NOMO-1 treated with DMSO at 0.1 percent for 48 hours (cell line): ENCODE results near the gene IMMP1L.
"Not testable (repeated sequence)": the region's sequence is repeated elsewhere in the genome, so short reads cannot be mapped to it uniquely, and the experiment has no call there.

Experiments
- DNase-seq: peaks from one replicate; lab custom pipeline; 2025; ENCODE audit not compliant: unreplicated experiment; lab: John Stamatoyannopoulos, UW

The IMMP1L gene, protein sequence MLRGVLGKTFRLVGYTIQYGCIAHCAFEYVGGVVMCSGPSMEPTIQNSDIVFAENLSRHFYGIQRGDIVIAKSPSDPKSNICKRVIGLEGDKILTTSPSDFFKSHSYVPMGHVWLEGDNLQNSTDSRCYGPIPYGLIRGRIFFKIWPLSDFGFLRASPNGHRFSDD

GRCh38 chr11:31509429-31510345, at the start of gene IMMP1L, which contains the start of gene ELP4:
Gene IMMP1L, minus strand, starts transcription at chr11:31509622. Its CDS starts 46,346 bp downstream, at chr11:31463276.
Gene ELP4, plus strand, starts transcription at chr11:31509767. Its CDS starts 18 bp downstream, at chr11:31509785.
- DNase-seq: peak; percentile 94

DNA sequence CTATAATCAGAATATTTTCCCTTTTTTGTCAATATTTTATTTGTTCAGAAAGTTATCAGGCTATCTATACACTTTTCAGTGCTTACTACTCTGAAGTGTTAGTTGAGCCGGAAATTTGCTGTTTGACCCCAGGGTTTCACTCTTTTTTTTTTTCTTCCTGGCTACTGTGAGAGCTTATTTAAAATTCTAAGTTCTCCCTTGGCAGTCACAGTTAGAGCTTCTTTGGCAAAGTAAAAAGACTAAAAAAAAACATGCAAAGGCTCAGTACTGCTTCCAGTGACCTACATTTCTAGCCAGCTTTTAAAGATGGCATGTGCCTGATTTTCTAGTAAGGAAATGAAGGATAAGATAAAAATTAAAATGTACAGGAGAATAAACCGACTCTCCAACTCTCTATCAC, 48.6 kb upstream of the IMMP1L start:
- DNase-seq: no peak

DNA sequence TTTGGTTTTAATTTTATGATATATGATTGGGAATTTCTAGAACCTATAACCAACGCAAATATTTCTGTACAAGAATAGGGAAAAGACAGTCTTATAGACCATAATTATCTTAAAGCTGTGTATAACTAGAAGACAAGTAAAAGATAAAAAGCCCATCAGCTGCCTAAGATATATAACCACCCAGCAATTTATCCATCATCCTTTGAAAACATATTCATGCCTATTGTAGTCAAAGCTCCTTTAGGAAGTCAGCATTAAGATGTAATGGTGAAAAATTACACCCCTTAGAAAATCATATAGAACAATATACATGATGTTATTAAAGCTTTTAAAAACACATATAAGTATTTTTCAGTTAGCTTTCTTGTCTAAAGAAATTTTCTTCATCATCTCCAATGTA, 46.5 kb upstream of the IMMP1L start:
- no peak for DNase-seq

GRCh38 chr11:31542862-31543261, 33.4 kb upstream of the IMMP1L start:
- no peak for DNase-seq

- no peak for DNase-seq
Measured at GRCh38 chr11:31535479-31535878, 26.1 kb upstream of the IMMP1L start.

DNA sequence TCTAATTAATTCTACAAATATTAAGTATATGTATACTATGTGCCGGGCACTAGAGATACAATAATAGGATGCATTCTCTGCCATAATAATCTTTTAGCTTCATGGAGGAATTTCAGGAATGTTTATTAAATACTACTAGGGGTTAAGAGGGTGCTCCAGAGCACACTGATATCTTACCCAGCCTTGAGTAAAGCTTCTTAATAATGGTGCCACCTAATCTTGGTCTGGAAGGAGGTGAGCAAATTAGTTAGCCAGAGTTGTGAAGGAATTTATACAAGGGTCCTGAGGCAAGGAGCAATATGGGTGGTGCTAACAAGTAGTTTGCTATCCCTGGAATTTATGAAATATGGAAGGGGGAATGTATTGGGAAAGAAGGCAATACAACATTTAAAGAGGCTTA, 21.9 kb upstream of the IMMP1L start:
- no peak for DNase-seq

- DNase-seq: no peak
Measured at GRCh38 chr11:31529701-31530100, 20.3 kb upstream of the IMMP1L start.

GRCh38 chr11:31529189-31529588, 19.8 kb upstream of the IMMP1L start:
- DNase-seq: no peak

DNA sequence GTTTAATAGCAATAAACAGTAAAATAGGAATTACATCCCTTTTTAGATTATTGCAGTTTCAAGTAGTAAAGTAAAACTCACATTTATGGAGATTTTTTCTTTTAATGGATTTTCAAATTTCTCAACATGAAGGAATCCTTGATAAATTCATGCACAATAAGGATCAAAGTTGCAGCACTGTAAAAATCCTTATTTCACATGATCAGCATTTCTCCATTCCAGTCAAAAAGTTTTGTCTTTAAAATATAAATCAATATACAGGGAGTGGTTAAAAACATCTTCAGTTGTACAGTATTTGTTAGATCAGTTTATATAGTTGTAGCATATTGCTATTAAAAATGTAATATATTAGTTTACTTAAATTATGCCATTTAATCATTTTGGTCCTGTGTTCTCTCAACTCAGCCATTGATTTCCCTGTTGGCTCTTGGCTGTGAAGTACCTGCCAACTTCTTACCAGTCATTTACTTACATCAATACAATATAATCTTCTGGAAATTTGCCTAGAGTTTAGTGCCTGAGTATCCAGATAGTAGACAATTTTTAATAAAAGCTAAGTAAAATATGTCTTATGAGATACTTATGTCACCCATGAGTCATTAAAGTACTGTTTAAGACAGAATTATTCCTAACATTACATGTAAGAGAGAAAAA, 12.2 kb upstream of the IMMP1L start:
- no peak for DNase-seq

GRCh38 chr11:31512117-31512516, 2.7 kb upstream of the IMMP1L start:
- DNase-seq: no peak

DNA sequence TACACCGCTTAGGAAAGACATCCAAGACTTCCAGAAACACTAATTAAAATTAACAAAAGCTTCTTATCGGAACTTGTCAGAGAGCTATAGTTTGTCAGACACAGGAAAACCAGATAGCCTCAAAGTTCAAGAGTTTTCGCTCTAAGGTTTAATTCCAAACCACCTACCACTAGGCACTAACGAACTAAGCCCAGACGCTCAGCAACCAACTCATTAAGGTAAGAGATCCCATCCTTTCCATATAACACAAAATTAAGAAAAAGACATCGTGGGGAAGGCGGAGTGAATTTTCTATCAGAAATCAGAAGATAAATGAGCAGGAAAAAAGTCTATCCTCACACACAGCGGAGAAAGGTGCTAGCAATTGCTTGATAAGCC, 382 bp downstream of the IMMP1L start:
- DNase-seq: peak; percentile 21

DNA sequence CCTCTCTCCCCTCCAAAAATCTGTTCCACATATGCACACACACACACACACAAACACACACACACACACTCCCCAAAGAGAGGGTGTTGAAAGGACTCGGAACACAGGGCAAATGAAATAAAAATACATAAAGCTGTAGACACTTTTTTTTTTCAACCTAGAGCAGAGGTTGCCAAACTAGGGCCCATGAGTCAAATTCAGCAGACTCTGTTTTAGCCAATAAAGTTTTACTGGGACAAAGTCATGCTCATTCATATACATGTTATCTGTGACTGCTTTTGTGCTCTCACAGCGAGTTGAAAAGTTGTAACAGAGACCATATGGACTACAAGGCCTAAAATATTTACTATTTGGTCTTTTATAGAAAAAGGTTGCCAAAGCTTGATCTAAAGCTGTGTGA, 8.9 kb downstream of the IMMP1L start:
- no peak for DNase-seq

DNA sequence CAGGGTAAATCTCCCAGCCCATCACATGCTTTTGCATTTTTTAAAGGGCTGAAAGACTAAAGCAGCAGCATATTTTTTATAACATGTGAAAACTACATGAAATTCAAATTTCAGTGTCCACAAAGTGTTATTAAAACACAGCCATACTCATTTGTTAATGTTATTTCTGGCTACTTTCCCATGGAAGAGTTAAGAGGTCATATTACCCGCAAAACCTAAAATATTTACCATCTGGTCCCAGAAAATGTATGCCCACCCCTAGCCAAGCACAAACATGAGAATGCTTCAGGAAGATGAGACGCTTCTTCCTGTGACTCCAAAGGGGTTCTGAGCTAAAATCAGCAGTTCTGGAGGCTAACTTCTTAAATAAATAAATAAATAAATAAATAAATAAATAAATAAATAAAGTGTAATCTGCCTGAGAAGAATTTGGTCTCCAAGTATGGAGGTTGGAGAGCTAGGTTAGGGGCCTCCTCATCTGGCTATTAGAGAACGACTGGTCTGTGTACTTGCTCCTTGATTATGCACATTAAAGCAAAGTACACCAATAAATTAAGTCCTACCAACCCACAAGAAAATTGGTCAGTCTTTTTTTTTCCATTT, 9.7 kb downstream of the IMMP1L start:
- DNase-seq: no peak

DNA sequence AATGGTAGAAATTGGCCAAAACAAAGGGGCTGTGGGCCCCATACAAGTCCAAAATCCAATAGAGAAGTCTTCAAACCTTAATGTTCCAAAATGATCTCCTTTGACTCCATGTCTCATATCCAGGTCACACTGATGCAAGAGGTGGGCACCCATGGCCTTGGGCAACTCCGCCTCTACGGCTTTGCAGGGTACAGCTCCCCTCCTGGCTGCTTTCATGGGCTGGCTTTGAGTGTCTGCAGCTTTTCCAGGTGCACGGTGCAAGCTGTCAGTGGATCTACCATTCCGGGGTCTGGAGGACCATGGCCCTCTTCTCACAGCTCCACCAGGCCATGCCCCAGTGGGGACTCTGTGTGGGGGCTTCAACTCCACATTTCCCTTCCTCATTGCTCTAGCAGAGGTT, 15.7 kb downstream of the IMMP1L start:
- DNase-seq: not testable (repeated sequence)

GRCh38 chr11:31493235-31493634, 16.2 kb downstream of the IMMP1L start:
- no peak for DNase-seq

- no peak for DNase-seq
Measured at GRCh38 chr11:31492320-31492913, 17.0 kb downstream of the IMMP1L start.

DNA sequence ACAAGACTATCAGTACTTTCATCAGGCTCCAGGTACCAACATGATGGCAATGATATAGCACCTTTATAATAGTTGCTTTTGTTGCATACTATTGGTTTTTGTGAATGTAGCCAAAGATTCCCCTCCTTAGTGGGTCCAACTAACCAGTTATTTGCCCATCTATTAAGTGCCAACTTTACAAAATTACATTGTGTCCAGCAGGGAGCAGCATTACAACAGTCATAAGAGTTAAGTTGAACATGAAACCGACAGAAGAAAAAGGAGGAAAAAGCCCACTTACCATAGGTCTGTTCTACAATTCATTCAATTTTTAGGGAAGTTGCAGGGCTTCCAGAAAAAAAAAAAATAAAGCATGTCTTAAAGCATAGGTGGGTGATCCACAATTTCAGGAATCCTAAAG, 21.6 kb downstream of the IMMP1L start:
- DNase-seq: peak; percentile 20

DNA sequence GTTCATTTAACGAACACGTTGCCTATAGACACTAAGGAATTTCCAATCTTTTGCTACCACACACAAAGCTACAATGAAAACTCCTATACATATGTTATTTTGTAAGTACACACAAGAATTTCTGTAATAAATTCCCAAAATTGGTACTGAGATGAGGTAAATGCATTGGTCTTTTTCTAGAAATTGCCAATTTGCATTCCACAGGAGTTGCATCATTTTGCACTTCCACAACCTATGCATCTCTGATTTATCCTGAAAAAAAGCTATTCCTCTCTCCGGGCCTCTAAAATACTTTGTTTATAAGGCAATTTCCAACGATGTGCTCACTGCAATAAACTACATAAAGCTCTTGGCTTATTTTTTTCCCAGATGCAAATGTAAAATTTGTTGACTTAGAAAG, 24.9 kb downstream of the IMMP1L start:
- DNase-seq: no peak

- DNase-seq: no peak
Measured at GRCh38 chr11:31480930-31481329, 28.5 kb downstream of the IMMP1L start.

- DNase-seq: no peak
Measured at GRCh38 chr11:31479066-31479465, 30.4 kb downstream of the IMMP1L start.

DNA sequence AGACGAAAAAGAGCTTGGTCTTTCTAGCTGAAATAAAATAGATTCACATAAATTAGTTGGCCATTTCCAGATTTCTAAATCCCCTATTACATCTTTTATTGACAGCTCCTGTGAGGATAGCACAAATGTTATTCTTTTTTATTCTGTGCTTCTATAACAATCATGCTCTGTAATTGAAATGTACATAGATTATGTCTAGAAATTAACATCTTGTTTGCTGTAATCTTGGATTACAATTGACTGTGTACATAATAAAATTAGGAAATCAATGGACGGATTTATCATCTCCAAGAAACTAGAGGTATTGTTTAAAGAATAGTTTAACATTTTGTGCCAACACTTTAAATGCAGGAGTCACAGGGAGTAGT, 31.2 kb downstream of the IMMP1L start:
- no peak for DNase-seq
